CD14-positive monocyte (primary cell): Measurements from ENCODE around the gene NEDD4L. TPM values are rescaled to one million over a fixed set of nuclear protein-coding genes. Genes with fewer than 3 reads are reported as not detected.
A peak's percentile ranks its signal among the peaks of the same experiment; 100 is the strongest.

Experiments used
- DNase-seq, 3 donors: peaks; one replicate each; pipeline ENCODE4 v3.0.0-alpha.2; 2011 to 2022
- H2AFZ ChIP-seq: 2 replicates; pipeline ENCODE4 v1.6.0; 2012; ENCODE audit warnings: mild to moderate bottlenecking, low read depth, low read length, inconsistent platforms; ENCODE audit not compliant: insufficient read depth, poor library complexity, severe bottlenecking
- H3K27ac ChIP-seq, 2 donors: 1 replicate in 1 of 2; 2 replicates in 1 of 2; pipeline ENCODE4 v1.5.1; 2012 to 2013; ENCODE audit warnings: low read length in 2 of 2, control low read depth in 1 of 2, inconsistent platforms in 1 of 2, low read depth in 1 of 2, mild to moderate bottlenecking in 1 of 2
- H3K27me3 ChIP-seq, 2 donors: one replicate each; pipeline versions ENCODE4 v1.6.0 to v1.6.1; 2011 to 2013; ENCODE audit warnings: low read length in 2 of 2; ENCODE audit not compliant: control insufficient read depth in 2 of 2, insufficient read depth in 2 of 2
- H3K36me3 ChIP-seq, 2 donors: replicated peaks in 1 of 2; 1 replicate in 1 of 2; 2 replicates in 1 of 2; pipeline versions ENCODE4 v1.5.1 to v1.6.1; 2012 to 2013; ENCODE audit warnings: low read length in 2 of 2, control low read depth in 1 of 2, inconsistent platforms in 1 of 2, mild to moderate bottlenecking in 1 of 2; ENCODE audit not compliant: insufficient read depth in 2 of 2, control insufficient read depth in 1 of 2
- H3K4me1 ChIP-seq, 2 donors: 1 replicate in 1 of 2; 2 replicates in 1 of 2; pipeline versions ENCODE4 v1.5.1 to v1.6.1; 2012 to 2013; ENCODE audit warnings: low read length in 2 of 2, control low read depth in 1 of 2, inconsistent platforms in 1 of 2, mild to moderate bottlenecking in 1 of 2, moderate library complexity in 1 of 2; ENCODE audit not compliant: insufficient read depth in 2 of 2, control insufficient read depth in 1 of 2
- H3K4me2 ChIP-seq: replicated peaks from 2 replicates; pipeline ENCODE3; 2012; ENCODE audit warnings: low read length, moderate library complexity, mild to moderate bottlenecking; ENCODE audit not compliant: poor library complexity, severe bottlenecking; ENCODE audit errors: extremely low read depth
- H3K4me3 ChIP-seq, 3 experiments: fragments of 200-600 bp in 1 of 3; sonication (generic) in 1 of 3; replicated peaks in 1 of 3; 1 replicate in 2 of 3; 2 replicates in 1 of 3; pipeline ENCODE4 v1.5.1; 2011 to 2013; ENCODE audit warnings: low read length in 3 of 3, mild to moderate bottlenecking in 3 of 3, control low read depth in 2 of 3, low read depth in 2 of 3, inconsistent platforms in 1 of 3, moderate library complexity in 1 of 3
- H3K79me2 ChIP-seq: 2 replicates; pipeline ENCODE4 v1.6.0; 2012; ENCODE audit warnings: mild to moderate bottlenecking, control low read depth, inconsistent platforms, low read length, moderate library complexity; ENCODE audit not compliant: insufficient read depth
- H3K9ac ChIP-seq: 2 replicates; pipeline ENCODE4 v1.6.0; 2017; ENCODE audit warnings: low read length, mild to moderate bottlenecking; ENCODE audit not compliant: insufficient read depth, poor library complexity, severe bottlenecking
- H3K9me3 ChIP-seq, 2 donors: replicated peaks in 1 of 2; 1 replicate in 1 of 2; 2 replicates in 1 of 2; pipeline versions ENCODE4 v1.5.1 to v1.6.1; 2012 to 2013; ENCODE audit warnings: low read length in 2 of 2, control low read depth in 1 of 2; ENCODE audit not compliant: control insufficient read depth in 1 of 2, insufficient read depth in 1 of 2
- H4K20me1 ChIP-seq: 2 replicates; pipeline ENCODE4 v1.6.0; 2012; ENCODE audit warnings: mild to moderate bottlenecking, low read length, control low read depth, moderate library complexity; ENCODE audit not compliant: insufficient read depth
- H3K27ac Mint-ChIP-seq, 7 donors: one replicate each; pipeline ENCODE4 v1.8.0; 2020; ENCODE audit warnings: mild to moderate bottlenecking in 7 of 7, mixed read lengths in 7 of 7, moderate library complexity in 6 of 7, inconsistent platforms in 2 of 7
- H3K27me3 Mint-ChIP-seq, 3 donors: one replicate each; pipeline ENCODE4 v1.8.0; 2021 to 2022; ENCODE audit warnings: low read depth in 3 of 3, mild to moderate bottlenecking in 3 of 3, mixed read lengths in 3 of 3, moderate library complexity in 3 of 3, inconsistent platforms in 1 of 3
- H3K36me3 Mint-ChIP-seq, 2 donors: one replicate each; pipeline ENCODE4 v1.8.0; 2020; ENCODE audit warnings: mixed read lengths in 2 of 2, inconsistent platforms in 1 of 2, mild to moderate bottlenecking in 1 of 2
- H3K4me1 Mint-ChIP-seq: one replicate; pipeline ENCODE4 v1.8.0; 2020; ENCODE audit warnings: mild to moderate bottlenecking, mixed read lengths
- H3K4me3 Mint-ChIP-seq, 2 donors: one replicate each; pipeline ENCODE4 v1.8.0; 2020; ENCODE audit warnings: mild to moderate bottlenecking in 2 of 2, mixed read lengths in 2 of 2, moderate library complexity in 1 of 2
- H3K9me3 Mint-ChIP-seq, 7 donors: one replicate each; pipeline ENCODE4 v1.8.0; 2020 to 2022; ENCODE audit warnings: mixed read lengths in 7 of 7, mild to moderate bottlenecking in 6 of 7, moderate library complexity in 6 of 7, inconsistent platforms in 2 of 7
- CTCF ChIP-seq: fragments of 200-600 bp; IDR thresholded peaks from one replicate; pipeline ENCODE4 v1.8.0; 2022; ENCODE audit warnings: antibody characterized with exemption, mild to moderate bottlenecking
- WGBS: methylation state at CpG from one replicate; pipeline ENCODE4 v1.1.5; 2013; ENCODE audit warnings: missing lambda C conversion rate; ENCODE audit not compliant: insufficient coverage; 5-methylcytosine and 5-hydroxymethylcytosine counted together
- intact Hi-C, 2 donors: fragments of 100-400 bp; cut with micrococcal nuclease; formaldehyde crosslinking; loops; one replicate each; pipeline versions ENCODE4 v1.15.0 to v1.15.1; 2023
- polyA plus RNA-seq, 3 donors: library from polyadenylated mRNA; depleted of rRNA in 1 of 3; unstranded in 2 of 3; stranded (reverse) in 1 of 3; fragments of 300-500 nt in 2 of 3; fragments of >200 nt in 1 of 3; fragmentation: Illumina TruSeq in 2 of 3; gene quantifications; 1 replicate in 2 of 3; 2 replicates in 1 of 3; pipeline ENCODE4 v1.2.3, GENCODE V29; 2012 to 2021

The NEDD4L gene
- polyA plus RNA-seq, 3 donors, result 2.5 to 5.2 (median 4.5) TPM

- Histone ChIP-seq H3K79me2 (no peaks in the 10 kb centered on the region), H3K27ac (no peak overlapping the region), H4K20me1 (no peaks in the 10 kb centered on the region), H3K27me3 (peaks cover 43 to 53% of the 10 kb centered on the region in 2 donors), H2AFZ (no peak overlapping the region), H3K36me3 (no peaks in the 10 kb centered on the region), H3K4me3 (no peak overlapping the region), H3K4me2 (no peak overlapping the region), H3K9me3 (no peaks in the 10 kb centered on the region), H3K9ac (no peak overlapping the region), H3K4me1 (peaks cover 3 to 8% of the 10 kb centered on the region in 2 donors)
- Mint-ChIP-seq H3K4me1 (peaks cover 11% of the 10 kb centered on the region), H3K36me3 (no peaks in the 10 kb centered on the region), H3K27ac (no peak overlapping the region), H3K9me3 (peaks cover 0 to 3% (median 0%) of the 10 kb centered on the region in 7 donors), H3K27me3 (peaks cover 54 to 72% (median 59%) of the 10 kb centered on the region in 3 donors), H3K4me3 (no peak overlapping the region)
- WGBS, result 100% methylated on average over 2 of the region's 4 CpGs
- no peak for DNase-seq
- intact Hi-C loops, result no loop called here
- TF ChIP-seq CTCF, result no peak
Observed at GRCh38 chr18:58208207-58208932, 164.3 kb downstream of the NEDD4L start.

GRCh38 chr18:58209326-58209725 is 165.3 kb downstream of the NEDD4L start:
- peaks cover 0 to 2% of the 10 kb centered on the region in 2 donors for H3K36me3 Mint-ChIP-seq
- H3K4me2 ChIP-seq, result no peak overlapping the region
- intact Hi-C loops, result no loop called here

More at GRCh38 chr18:58209326-58209725, 165.3 kb downstream of the NEDD4L start:
- H3K4me3 ChIP-seq, result no peak overlapping the region
- TF ChIP-seq CTCF, result no peak
- H3K27ac ChIP-seq, result no peak overlapping the region
- Mint-ChIP-seq H3K4me3 (peak overlapping the region in 1 of 2 donors; percentile 43), H3K4me1 (peaks cover 21% of the 10 kb centered on the region), H3K27ac (no peak overlapping the region), H3K9me3 (peaks cover 0 to 3% (median 0%) of the 10 kb centered on the region in 7 donors), H3K27me3 (peaks cover 60 to 74% (median 61%) of the 10 kb centered on the region in 3 donors)
- H3K4me1 ChIP-seq, result peaks cover 12 to 17% of the 10 kb centered on the region in 2 donors
- WGBS, result no CpG with 5 or more reads among the region's 3 CpGs
- H3K9ac ChIP-seq, result no peak overlapping the region
- H3K79me2 ChIP-seq, result no peaks in the 10 kb centered on the region
- no peaks in the 10 kb centered on the region for H3K36me3 ChIP-seq
- H2AFZ ChIP-seq, result no peak overlapping the region
- no peak for DNase-seq
- no peaks in the 10 kb centered on the region for H4K20me1 ChIP-seq
- no peaks in the 10 kb centered on the region for H3K9me3 ChIP-seq
- peaks cover 45 to 56% of the 10 kb centered on the region in 2 donors for H3K27me3 ChIP-seq
